WTC11 (cell line): ENCODE measurements around the gene BEND3.

Source experiments
- ATF6 ChIP-seq: sonication (generic); formaldehyde crosslinking; IDR thresholded peaks from 2 replicates; pipeline ENCODE4 v1.8.1; 2023; ENCODE audit warnings: mild to moderate bottlenecking, missing genetic modification reagents
- CTCF ChIP-seq: fragments of 200-600 bp; IDR thresholded peaks from 2 replicates; pipeline ENCODE4 v1.8.0; 2022; ENCODE audit warnings: antibody characterized with exemption
- E2F5 ChIP-seq: sonication (generic); formaldehyde crosslinking; IDR thresholded peaks from 2 replicates; pipeline ENCODE4 v1.8.1; 2022; ENCODE audit warnings: mild to moderate bottlenecking, moderate library complexity, missing genetic modification reagents
- FOXP4 ChIP-seq: sonication (generic); formaldehyde crosslinking; IDR thresholded peaks from 2 replicates; pipeline ENCODE4 v1.8.0; 2022; ENCODE audit warnings: mild to moderate bottlenecking, missing genetic modification reagents
- JUN ChIP-seq: sonication (generic); formaldehyde crosslinking; IDR thresholded peaks from 2 replicates; pipeline ENCODE4 v1.8.0; 2023; ENCODE audit warnings: mild to moderate bottlenecking, missing genetic modification reagents
- NR1H2 ChIP-seq: sonication (generic); formaldehyde crosslinking; IDR thresholded peaks from 2 replicates; pipeline ENCODE4 v1.9.0; 2021; ENCODE audit warnings: mild to moderate bottlenecking, moderate library complexity, missing genetic modification reagents
- NR3C1 ChIP-seq: sonication (generic); formaldehyde crosslinking; conservative IDR thresholded peaks from 2 replicates; pipeline ENCODE4 v1.8.1; 2023; ENCODE audit warnings: low read depth, mild to moderate bottlenecking, missing genetic modification reagents
- PREB ChIP-seq: sonication (generic); formaldehyde crosslinking; IDR thresholded peaks from 2 replicates; pipeline ENCODE4 v1.8.1; 2022; ENCODE audit warnings: mild to moderate bottlenecking, missing genetic modification reagents, moderate library complexity, borderline replicate concordance
- SP1 ChIP-seq: sonication (generic); formaldehyde crosslinking; conservative IDR thresholded peaks from 2 replicates; pipeline ENCODE4 v1.8.1; 2022; ENCODE audit warnings: missing genetic modification reagents
- TCF7 ChIP-seq: sonication (generic); formaldehyde crosslinking; IDR thresholded peaks from 2 replicates; pipeline ENCODE4 v1.8.0; 2022; ENCODE audit warnings: mild to moderate bottlenecking, low read depth, missing genetic modification reagents, moderate library complexity
- TEAD4 ChIP-seq: sonication (generic); formaldehyde crosslinking; IDR thresholded peaks from 2 replicates; pipeline ENCODE4 v1.8.0; 2022; ENCODE audit warnings: mild to moderate bottlenecking, missing genetic modification reagents
- USF1 ChIP-seq: sonication (generic); formaldehyde crosslinking; IDR thresholded peaks from 2 replicates; pipeline ENCODE4 v1.8.0; 2022; ENCODE audit warnings: mild to moderate bottlenecking, missing genetic modification reagents
- ZBTB43 ChIP-seq: sonication (generic); formaldehyde crosslinking; IDR thresholded peaks from 2 replicates; pipeline ENCODE4 v1.8.1; 2023; ENCODE audit warnings: mild to moderate bottlenecking, missing genetic modification reagents
- ZNF512 ChIP-seq: sonication (generic); formaldehyde crosslinking; IDR thresholded peaks from 2 replicates; pipeline ENCODE4 v1.8.1; 2022; ENCODE audit warnings: missing genetic modification reagents, borderline replicate concordance

GRCh38 chr6:107059606-107060005 lies 55.7 kb downstream of the BEND3 start:
- TF ChIP-seq ZNF512 (CRISPR knock-in tag): no peak
- TF ChIP-seq USF1 (CRISPR knock-in tag): no peak
- no peak for TF ChIP-seq ATF6
- TF ChIP-seq SP1: no peak
- no peak for TF ChIP-seq TEAD4 (CRISPR knock-in tag)
- TF ChIP-seq CTCF: no peak
- no peak for TF ChIP-seq TCF7 (CRISPR knock-in tag)
- no peak for TF ChIP-seq JUN (CRISPR knock-in tag)
- no peak for TF ChIP-seq NR3C1 (CRISPR knock-in tag)
- no peak for TF ChIP-seq E2F5 (CRISPR knock-in tag)
- no peak for TF ChIP-seq ZBTB43 (CRISPR knock-in tag)
- TF ChIP-seq PREB: no peak
- TF ChIP-seq NR1H2: no peak
- no peak for TF ChIP-seq FOXP4 (CRISPR knock-in tag)
